Activated CD8-positive, alpha-beta memory T cell treated with anti-CD3 and anti-CD28 coated beads for 1 hour (primary cell): ENCODE measurements around the gene SMTN.
"Not testable (repeated sequence)": the region's sequence is repeated elsewhere in the genome, so short reads cannot be mapped to it uniquely, and the experiment has no call there.

Experiments used
- DNase-seq, 2 donors: peaks; one replicate each; pipeline ENCODE4 v3.0.0-alpha.2; 2020; ENCODE audit warnings: low read depth in 1 of 2; ENCODE audit errors: extremely low read depth in 1 of 2

SMTN gene

GRCh38 chr22:31103111-31103510 is 22.0 kb downstream of the SMTN start:
- DNase-seq, result no peak

GRCh38 chr22:31103899-31104694 is 23.0 kb downstream of the SMTN start:
- DNase-seq, result no peak

DNA sequence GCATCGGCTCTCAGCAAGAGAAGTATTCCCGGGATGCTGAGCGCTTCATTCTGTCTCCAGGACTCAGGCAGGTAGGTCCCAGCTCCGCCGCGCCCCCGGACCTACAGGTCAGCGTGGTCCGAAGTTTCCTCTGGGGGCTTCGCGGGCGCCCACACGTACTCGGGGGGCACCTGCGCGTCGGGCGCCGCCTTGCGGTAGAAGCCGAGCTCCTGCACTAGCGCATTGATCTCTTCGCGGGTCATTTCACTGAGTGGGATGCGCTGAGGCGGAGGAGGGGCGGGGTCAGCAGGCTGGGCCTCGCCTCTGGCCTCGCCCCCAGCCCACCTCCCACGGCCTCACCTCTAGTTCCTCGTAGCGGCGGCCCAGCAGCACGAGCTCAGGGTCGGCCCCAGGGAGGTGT is 23.8 kb downstream of the SMTN start:
- no peak for DNase-seq

DNA sequence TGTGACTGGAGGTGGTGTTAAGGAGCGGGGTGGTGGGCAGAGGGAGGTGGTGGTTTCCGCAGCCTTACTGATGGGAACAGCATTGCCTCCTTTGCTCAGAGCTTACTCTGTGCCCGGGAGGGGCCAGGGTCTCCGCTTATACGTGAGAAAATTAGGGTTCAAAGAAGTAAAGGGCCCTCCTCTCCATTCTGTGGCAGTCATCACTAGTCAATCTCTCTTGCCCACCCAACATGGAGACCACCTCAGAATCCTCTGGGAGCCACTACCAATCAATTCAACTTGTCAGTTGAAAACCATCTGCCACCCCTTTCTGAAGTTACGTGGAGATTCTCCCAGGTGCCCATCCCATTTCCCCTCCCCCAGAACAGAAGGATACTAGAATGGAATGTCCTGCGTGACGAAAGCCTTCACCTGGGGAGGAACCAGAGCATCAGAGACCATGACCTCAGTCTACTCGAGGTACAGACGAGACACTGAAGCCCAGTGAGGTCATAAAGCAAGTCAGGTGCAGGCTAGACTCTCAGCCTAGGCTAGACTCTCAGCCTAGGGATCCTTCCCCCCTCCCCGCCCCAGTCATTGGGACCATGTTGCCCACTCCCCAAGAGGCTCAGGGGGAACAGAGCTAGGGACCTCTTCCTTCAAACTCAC is 24.3 kb downstream of the SMTN start:
- no peak for DNase-seq

- DNase-seq, result no peak
These were observed 25.0 kb downstream of the SMTN start for GRCh38 chr22:31106001-31106571.

DNA sequence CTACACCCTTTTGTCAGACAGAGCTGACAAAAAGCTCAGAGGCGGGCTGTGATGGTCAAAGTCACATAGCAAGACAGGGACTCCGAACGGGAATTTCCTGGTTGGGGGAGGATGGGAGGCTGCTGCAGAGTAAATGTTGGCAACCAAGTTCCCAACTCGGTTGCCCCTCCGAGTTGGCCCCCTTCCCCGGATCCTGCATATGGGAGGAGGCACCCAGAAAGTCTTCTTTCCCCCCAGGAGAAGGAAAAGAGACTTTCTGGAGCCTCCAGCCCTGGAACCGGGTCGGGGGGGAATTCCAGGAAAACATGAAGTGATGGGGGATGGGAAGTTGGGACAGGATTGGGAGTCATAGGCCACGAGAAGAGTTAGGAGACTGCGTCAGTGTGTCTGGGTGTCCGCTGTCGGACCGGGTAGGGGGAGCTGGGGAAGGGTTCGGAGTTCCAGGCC is 25.6 kb downstream of the SMTN start:
- no peak for DNase-seq

DNA sequence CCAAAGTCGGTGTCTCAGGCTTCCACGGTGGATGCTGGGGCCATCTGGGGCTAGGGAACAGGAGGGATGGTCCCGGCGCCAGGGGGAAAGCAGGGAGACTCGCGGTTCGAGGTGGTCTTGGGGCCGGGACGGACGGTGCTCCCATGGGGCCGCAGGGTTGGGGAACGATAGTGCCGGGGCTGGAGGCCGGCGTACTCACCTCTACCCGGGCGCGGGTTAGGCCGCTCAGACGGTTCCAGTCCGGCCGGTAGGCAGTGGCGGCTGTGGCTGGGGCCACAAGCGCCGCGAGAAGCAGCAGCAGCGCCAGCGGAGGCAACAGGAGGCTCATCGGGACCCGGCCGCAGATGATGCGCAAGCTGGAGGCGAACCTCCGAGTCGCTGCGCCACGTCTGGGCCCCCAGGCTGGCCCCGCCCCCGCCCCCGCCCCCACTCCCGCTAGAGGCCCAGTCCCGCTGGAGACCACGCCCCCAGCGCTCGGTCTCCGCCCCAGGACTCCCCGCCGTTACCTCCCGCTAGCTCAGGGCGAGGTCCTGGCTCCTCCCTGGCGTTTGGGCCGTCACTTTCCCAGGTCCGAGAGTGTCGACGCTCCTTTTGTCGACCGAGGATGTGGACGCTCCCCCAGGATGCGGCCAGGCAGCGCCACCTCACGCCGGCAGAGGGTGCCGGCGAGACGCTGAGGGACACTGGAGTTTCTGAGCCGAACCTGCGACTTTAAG is 26.2 kb downstream of the SMTN start, which contains the start of gene SELENOM:
Gene SELENOM (minus strand): TSS at position 391 of the 716 bp plus-strand sequence. CDS start 63 bp downstream, at position 328.
- peak; percentile 73 to 74 for DNase-seq

- DNase-seq, result no peak
These were observed 26.7 kb downstream of the SMTN start for GRCh38 chr22:31107894-31108218.

DNA sequence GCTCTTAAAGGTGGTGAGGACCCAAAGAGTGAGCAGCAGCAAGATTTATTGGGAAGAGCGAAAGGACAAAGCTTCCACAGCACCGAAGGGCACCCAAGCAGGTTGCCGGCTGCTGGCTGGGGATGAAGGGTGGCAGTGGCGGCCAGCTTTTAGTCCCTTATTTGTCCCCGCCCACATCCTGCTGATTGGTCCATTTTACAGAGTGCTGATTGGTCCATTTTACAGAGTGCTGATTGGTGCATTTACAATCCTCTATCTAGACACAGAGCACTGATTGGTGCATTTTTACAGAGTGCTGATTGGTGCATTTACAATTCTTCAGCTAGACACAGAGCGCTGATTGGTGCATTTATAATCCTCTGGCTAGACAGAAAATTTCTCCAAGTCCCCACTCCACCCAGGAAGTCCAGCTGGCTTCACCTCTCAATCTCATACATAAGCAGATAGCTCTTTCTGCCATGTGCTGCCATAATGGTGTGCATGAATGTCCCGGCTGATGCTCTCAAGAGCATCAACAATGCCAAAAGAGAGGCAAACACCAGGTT is 31.5 kb downstream of the SMTN start:
- not testable (repeated sequence) for DNase-seq

DNA sequence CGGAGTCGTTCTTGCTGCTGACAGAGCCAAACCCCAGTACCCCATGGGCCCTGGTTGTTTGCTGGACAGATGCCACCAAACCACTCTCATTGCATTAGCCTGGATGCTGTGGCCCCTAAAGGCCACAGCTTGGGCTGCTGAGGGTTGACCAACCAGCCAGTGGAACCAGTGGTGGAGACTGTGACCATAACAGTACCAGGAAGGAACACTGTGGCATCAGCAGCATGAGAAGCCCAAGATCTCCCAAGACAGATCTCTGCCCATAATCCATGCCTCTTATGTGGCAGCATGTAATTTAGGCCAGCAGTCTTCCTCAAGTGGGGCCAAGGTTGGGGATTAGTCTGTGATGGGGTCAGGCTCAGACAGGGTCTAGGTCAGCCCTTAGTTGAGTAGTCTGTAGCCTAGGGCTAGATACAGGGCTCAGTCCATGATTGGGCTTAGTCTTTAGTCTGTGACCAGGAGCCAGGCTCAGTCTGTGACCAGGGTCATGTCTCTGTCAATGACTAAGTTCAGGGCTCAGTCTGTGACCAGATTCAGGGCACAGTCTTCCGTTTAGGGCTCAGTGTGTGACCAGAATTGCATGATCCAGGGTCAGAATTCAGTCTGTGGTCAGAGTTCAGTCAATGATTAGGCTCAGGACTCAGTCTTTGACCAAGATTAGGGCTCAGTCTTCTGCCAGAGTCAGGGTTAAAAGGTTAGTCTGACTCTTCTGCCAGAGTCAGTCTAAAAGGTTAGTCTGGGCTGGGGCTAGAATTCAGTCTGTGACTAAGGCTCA is 37.1 kb downstream of the SMTN start:
- no peak for DNase-seq

DNA sequence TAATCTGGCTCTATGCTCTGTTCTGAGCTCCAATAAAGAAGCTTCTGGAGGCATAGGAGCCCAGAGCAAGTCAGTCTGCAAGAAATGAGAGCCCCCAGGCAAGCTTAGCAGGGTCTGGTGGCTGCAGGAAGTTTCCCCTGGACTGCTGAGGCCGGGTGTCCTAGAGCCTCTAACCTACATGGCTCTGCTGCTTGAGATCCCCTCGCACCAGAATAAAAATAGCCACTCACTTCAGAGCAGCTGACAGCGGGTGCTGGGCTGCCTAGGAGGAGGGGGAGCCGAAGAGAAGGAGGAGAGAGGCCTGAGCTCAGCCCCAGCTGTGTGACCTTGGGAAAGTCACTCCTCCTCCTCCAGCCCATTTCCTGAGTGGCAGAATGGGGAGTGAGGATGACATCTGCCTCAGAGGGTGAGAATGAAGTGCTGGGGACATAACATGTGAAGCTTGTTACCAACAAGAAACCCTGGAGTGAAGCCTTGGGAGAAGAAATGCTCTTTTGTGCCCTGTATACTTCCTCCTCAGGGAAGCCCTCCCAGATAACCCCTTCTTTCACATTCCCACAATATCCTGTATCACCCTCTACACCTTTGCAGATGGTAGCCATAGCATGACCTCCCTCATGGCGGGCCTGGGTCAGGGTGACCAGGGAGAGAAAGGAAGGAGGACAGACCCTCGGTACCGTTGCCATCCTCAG is 38.1 kb downstream of the SMTN start:
- no peak for DNase-seq

GRCh38 chr22:31120230-31120629 is 39.1 kb downstream of the SMTN start:
- no peak for DNase-seq

- DNase-seq, result no peak
These were observed 39.5 kb downstream of the SMTN start for GRCh38 chr22:31120642-31121041.

GRCh38 chr22:31121403-31121802 is 40.3 kb downstream of the SMTN start:
- no peak for DNase-seq

DNA sequence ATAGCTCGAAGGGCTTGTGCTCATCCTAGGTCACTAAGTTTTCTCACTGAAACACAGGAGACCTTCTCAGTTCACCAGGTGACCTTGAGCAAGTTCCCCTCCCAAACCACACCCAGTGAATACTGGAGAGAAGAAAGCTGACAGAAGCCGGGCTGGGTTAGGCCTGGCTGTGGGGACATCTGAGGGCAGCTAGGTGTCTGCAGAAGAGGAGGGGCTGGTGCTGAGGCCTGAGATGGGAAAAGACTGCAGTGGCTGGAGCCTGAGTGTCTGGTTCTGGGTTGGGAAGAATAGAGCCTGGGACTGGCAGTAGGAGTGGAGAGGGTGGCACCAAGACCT is 41.0 kb downstream of the SMTN start:
- DNase-seq, result no peak

GRCh38 chr22:31122532-31123291 is 41.6 kb downstream of the SMTN start, which contains the start of gene INPP5J:
Gene INPP5J (plus strand): TSS chr22:31122966. CDS start chr22:31123015, 49 bp downstream.
- DNase-seq, result no peak

- no peak for DNase-seq
These were observed 42.1 kb downstream of the SMTN start for GRCh38 chr22:31123292-31123602.

- no peak for DNase-seq
These were observed 43.2 kb downstream of the SMTN start for GRCh38 chr22:31124290-31124689.

DNA sequence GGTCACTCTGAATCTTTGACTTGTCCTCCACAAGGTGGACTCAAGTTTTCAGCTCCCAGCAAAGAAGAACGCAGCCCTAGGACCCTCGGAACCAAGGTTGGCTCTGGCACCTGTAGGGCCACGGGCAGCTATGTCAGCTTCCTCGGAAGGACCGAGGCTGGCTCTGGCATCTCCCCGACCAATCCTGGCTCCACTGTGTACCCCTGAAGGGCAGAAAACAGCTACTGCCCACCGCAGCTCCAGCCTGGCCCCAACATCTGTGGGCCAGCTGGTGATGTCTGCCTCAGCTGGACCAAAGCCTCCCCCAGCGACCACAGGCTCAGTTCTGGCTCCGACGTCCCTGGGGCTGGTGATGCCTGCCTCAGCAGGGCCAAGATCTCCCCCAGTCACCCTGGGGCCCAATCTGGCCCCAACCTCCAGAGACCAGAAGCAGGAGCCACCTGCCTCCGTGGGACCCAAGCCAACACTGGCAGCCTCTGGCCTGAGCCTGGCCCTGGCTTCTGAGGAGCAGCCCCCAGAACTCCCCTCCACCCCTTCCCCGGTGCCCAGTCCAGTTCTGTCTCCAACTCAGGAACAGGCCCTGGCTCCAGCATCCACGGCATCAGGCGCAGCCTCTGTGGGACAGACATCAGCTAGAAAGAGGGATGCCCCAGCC is 43.8 kb downstream of the SMTN start:
- no peak for DNase-seq
